ENCODE measurements around the gene OSMR.

OSMR gene

DNA sequence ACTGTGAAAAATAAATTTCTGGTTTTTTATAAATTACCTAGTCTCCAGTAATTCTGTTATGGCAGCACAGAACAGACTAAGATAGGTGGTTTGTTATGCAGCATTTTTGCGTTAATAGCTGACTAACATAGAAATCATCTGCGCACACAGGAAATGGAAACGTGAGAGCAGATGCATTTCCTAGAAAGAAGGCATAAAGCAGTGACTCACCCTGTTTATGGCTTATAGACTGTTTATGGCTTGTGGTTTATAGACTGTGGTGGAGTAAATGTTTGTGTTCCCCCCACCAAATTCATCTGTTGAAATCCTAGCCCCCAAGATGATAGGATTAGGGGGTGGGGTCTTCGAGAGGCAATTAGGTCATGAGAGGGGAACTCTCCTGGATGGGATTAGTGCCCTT lies 18.3 kb upstream of the OSMR start (continued):
- no peak for TF ChIP-seq ZNF747 (tag by site-specific recombination; IDR thresholded peaks at IDR 0.05)
- TF ChIP-seq OSR2 (tag by site-specific recombination; IDR thresholded peaks at IDR 0.05): peak; percentile 21; the same call in 1 of the 2 replicates
- no peak for TF ChIP-seq GLI4 (tag by site-specific recombination; IDR thresholded peaks at IDR 0.05)
- TF ChIP-seq, protein P1, sequence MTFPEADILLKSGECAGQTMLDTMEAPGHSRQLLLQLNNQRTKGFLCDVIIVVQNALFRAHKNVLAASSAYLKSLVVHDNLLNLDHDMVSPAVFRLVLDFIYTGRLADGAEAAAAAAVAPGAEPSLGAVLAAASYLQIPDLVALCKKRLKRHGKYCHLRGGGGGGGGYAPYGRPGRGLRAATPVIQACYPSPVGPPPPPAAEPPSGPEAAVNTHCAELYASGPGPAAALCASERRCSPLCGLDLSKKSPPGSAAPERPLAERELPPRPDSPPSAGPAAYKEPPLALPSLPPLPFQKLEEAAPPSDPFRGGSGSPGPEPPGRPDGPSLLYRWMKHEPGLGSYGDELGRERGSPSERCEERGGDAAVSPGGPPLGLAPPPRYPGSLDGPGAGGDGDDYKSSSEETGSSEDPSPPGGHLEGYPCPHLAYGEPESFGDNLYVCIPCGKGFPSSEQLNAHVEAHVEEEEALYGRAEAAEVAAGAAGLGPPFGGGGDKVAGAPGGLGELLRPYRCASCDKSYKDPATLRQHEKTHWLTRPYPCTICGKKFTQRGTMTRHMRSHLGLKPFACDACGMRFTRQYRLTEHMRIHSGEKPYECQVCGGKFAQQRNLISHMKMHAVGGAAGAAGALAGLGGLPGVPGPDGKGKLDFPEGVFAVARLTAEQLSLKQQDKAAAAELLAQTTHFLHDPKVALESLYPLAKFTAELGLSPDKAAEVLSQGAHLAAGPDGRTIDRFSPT (tag by site-specific recombination; IDR thresholded peaks at IDR 0.05): peak; percentile 87; the same call in 1 of the 2 replicates
- no peak for TF ChIP-seq ZNF473 (tag by site-specific recombination; IDR thresholded peaks at IDR 0.05)
- peak; percentile 27; the same call in 1 of the 2 replicates for TF ChIP-seq ZFP37 (tag by site-specific recombination; IDR thresholded peaks at IDR 0.05)
- no peak for TF ChIP-seq ZBTB7A (tag by site-specific recombination; IDR thresholded peaks at IDR 0.05; ENCODE audit: low read depth)
- no peak for TF ChIP-seq ZNF404 (tag by site-specific recombination; IDR thresholded peaks at IDR 0.05)
- peak; percentile 24; the same call in 1 of the 2 replicates for TF ChIP-seq ZNF37A (tag by site-specific recombination; IDR thresholded peaks at IDR 0.05)
- TF ChIP-seq ZNF16 (tag by site-specific recombination; IDR thresholded peaks at IDR 0.05; ENCODE audit: low read depth): no peak
- no peak for TF ChIP-seq ZNF354C (tag by site-specific recombination; IDR thresholded peaks at IDR 0.05; ENCODE audit: borderline replicate concordance, low read depth)
- no peak for TF ChIP-seq ZNF560 (tag by site-specific recombination; IDR thresholded peaks at IDR 0.05; ENCODE audit: borderline replicate concordance)
- TF ChIP-seq ZNF843 (tag by site-specific recombination; IDR thresholded peaks at IDR 0.05): peak; percentile 33; the same call in 1 of the 2 replicates
- TF ChIP-seq BCL11B (tag by site-specific recombination; IDR thresholded peaks at IDR 0.05; ENCODE audit: low read depth): no peak
- TF ChIP-seq, protein P2, sequence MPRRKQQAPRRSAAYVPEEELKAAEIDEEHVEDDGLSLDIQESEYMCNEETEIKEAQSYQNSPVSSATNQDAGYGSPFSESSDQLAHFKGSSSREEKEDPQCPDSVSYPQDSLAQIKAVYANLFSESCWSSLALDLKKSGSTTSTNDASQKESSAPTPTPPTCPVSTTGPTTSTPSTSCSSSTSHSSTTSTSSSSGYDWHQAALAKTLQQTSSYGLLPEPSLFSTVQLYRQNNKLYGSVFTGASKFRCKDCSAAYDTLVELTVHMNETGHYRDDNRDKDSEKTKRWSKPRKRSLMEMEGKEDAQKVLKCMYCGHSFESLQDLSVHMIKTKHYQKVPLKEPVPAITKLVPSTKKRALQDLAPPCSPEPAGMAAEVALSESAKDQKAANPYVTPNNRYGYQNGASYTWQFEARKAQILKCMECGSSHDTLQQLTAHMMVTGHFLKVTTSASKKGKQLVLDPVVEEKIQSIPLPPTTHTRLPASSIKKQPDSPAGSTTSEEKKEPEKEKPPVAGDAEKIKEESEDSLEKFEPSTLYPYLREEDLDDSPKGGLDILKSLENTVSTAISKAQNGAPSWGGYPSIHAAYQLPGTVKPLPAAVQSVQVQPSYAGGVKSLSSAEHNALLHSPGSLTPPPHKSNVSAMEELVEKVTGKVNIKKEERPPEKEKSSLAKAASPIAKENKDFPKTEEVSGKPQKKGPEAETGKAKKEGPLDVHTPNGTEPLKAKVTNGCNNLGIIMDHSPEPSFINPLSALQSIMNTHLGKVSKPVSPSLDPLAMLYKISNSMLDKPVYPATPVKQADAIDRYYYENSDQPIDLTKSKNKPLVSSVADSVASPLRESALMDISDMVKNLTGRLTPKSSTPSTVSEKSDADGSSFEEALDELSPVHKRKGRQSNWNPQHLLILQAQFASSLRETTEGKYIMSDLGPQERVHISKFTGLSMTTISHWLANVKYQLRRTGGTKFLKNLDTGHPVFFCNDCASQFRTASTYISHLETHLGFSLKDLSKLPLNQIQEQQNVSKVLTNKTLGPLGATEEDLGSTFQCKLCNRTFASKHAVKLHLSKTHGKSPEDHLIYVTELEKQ (tag by site-specific recombination; IDR thresholded peaks at IDR 0.05; ENCODE audit: borderline replicate concordance): 0 out of 2 replicates have a peak, but pooled peaks have one; percentile 26
- no peak for TF ChIP-seq ZNF423 (tag by site-specific recombination; IDR thresholded peaks at IDR 0.05)
- TF ChIP-seq ZNF112 (tag by site-specific recombination; IDR thresholded peaks at IDR 0.05): no peak
- TF ChIP-seq, protein P3, sequence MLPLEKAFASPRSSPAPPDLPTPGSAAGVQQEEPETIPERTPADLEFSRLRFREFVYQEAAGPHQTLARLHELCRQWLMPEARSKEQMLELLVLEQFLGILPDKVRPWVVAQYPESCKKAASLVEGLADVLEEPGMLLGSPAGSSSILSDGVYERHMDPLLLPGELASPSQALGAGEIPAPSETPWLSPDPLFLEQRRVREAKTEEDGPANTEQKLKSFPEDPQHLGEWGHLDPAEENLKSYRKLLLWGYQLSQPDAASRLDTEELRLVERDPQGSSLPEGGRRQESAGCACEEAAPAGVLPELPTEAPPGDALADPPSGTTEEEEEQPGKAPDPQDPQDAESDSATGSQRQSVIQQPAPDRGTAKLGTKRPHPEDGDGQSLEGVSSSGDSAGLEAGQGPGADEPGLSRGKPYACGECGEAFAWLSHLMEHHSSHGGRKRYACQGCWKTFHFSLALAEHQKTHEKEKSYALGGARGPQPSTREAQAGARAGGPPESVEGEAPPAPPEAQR (tag by site-specific recombination; IDR thresholded peaks at IDR 0.05): no peak
- TF ChIP-seq MEIS1 (CRISPR knock-in tag; IDR thresholded peaks at IDR 0.05; ENCODE audit: borderline replicate concordance): no peak
- TF ChIP-seq, protein P4, sequence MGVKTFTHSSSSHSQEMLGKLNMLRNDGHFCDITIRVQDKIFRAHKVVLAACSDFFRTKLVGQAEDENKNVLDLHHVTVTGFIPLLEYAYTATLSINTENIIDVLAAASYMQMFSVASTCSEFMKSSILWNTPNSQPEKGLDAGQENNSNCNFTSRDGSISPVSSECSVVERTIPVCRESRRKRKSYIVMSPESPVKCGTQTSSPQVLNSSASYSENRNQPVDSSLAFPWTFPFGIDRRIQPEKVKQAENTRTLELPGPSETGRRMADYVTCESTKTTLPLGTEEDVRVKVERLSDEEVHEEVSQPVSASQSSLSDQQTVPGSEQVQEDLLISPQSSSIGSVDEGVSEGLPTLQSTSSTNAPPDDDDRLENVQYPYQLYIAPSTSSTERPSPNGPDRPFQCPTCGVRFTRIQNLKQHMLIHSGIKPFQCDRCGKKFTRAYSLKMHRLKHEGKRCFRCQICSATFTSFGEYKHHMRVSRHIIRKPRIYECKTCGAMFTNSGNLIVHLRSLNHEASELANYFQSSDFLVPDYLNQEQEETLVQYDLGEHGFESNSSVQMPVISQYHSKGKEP (tag by site-specific recombination; IDR thresholded peaks at IDR 0.05): peak; percentile 9; the same call in 1 of the 2 replicates
- TF ChIP-seq ZSCAN16 (tag by site-specific recombination; IDR thresholded peaks at IDR 0.05): no peak
- TF ChIP-seq, protein P5, sequence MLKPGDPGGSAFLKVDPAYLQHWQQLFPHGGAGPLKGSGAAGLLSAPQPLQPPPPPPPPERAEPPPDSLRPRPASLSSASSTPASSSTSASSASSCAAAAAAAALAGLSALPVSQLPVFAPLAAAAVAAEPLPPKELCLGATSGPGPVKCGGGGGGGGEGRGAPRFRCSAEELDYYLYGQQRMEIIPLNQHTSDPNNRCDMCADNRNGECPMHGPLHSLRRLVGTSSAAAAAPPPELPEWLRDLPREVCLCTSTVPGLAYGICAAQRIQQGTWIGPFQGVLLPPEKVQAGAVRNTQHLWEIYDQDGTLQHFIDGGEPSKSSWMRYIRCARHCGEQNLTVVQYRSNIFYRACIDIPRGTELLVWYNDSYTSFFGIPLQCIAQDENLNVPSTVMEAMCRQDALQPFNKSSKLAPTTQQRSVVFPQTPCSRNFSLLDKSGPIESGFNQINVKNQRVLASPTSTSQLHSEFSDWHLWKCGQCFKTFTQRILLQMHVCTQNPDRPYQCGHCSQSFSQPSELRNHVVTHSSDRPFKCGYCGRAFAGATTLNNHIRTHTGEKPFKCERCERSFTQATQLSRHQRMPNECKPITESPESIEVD (tag by site-specific recombination; IDR thresholded peaks at IDR 0.05): no peak
- TF ChIP-seq ZNF529 (tag by site-specific recombination; IDR thresholded peaks at IDR 0.05; ENCODE audit: insufficient replicate concordance): no peak
- TF ChIP-seq, protein P6, sequence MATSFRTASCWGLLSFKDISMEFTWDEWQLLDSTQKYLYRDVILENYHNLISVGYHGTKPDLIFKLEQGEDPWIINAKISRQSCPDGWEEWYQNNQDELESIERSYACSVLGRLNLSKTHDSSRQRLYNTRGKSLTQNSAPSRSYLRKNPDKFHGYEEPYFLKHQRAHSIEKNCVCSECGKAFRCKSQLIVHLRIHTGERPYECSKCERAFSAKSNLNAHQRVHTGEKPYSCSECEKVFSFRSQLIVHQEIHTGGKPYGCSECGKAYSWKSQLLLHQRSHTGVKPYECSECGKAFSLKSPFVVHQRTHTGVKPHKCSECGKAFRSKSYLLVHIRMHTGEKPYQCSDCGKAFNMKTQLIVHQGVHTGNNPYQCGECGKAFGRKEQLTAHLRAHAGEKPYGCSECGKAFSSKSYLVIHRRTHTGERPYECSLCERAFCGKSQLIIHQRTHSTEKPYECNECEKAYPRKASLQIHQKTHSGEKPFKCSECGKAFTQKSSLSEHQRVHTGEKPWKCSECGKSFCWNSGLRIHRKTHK (tag by site-specific recombination; IDR thresholded peaks at IDR 0.05): 0 out of 2 replicates have a peak, but pooled peaks have one; percentile 30
- TF ChIP-seq ZNF776 (tag by site-specific recombination; IDR thresholded peaks at IDR 0.05; ENCODE audit: borderline replicate concordance): no peak

Data from HEK293 (cell line).